Ovary (tissue), 3 donors: ENCODE results near the gene JMJD6.

Experiments
- EP300 ChIP-seq: sonication (generic); formaldehyde crosslinking; IDR thresholded peaks from one replicate; pipeline ENCODE4 v1.6.1; 2017; ENCODE audit warnings: antibody characterized with exemption
- POLR2A ChIP-seq: fragments of 450-650 bp; IDR thresholded peaks from one replicate; pipeline ENCODE4 v1.6.1; 2017; ENCODE audit warnings: antibody characterized with exemption, mild to moderate bottlenecking, moderate library complexity
- TF ChIP-seq, protein P1 (sequence below), 3 donors: fragments of 450-650 bp in 2 of 3; fragments of 200-600 bp in 1 of 3; IDR thresholded peaks; one replicate each; pipeline versions ENCODE4 v1.5.1 to v1.8.0; 2016 to 2022; ENCODE audit warnings: antibody characterized with exemption in 3 of 3, mild to moderate bottlenecking in 1 of 3
- donor health status: DM: no; HTN: no; CAD: no.

DNA sequence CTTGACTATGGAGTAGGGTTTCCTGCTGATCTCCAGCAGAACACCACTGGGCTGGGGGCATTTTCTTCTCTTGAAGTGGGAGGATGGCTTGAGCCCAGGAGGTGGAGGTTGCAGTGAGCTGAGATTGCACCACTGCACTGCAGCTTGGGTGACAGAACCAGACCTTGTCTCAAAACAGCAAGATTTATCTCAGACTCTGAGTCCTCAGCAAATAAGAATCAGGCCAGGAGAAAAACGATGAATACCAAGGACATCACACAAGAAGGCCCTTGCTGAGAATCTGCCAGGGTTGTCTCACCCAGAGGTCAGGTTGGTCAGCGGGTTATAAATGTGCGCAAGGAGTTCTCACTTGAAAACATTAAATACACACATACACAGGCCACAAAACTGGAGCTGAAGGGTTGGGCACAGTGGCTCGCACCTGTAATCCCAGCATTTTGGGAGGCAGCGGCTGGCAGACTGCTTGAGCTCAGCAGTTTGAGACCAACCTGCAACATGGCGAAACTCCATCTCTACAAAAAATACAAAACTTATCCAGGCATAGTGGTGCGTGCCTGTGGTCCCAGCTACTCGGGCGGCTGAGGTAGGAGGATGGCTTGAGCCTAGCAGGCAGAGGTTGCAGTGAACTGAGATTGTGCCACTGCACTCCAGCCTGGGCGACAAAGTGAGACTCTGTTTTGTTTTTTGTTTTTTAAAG is 23.3 kb downstream of the JMJD6 start:
- TF ChIP-seq POLR2A (no peak), EP300 (no peak)
- TF ChIP-seq, protein P1, sequence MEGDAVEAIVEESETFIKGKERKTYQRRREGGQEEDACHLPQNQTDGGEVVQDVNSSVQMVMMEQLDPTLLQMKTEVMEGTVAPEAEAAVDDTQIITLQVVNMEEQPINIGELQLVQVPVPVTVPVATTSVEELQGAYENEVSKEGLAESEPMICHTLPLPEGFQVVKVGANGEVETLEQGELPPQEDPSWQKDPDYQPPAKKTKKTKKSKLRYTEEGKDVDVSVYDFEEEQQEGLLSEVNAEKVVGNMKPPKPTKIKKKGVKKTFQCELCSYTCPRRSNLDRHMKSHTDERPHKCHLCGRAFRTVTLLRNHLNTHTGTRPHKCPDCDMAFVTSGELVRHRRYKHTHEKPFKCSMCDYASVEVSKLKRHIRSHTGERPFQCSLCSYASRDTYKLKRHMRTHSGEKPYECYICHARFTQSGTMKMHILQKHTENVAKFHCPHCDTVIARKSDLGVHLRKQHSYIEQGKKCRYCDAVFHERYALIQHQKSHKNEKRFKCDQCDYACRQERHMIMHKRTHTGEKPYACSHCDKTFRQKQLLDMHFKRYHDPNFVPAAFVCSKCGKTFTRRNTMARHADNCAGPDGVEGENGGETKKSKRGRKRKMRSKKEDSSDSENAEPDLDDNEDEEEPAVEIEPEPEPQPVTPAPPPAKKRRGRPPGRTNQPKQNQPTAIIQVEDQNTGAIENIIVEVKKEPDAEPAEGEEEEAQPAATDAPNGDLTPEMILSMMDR (IDR thresholded peaks at IDR 0.05), result no peak
